ENCODE results near the gene SLC22A13.
"Not testable (repeated sequence)": the region's sequence is repeated elsewhere in the genome, so short reads cannot be mapped to it uniquely, and the experiment has no call there.

Gene SLC22A13

DNA sequence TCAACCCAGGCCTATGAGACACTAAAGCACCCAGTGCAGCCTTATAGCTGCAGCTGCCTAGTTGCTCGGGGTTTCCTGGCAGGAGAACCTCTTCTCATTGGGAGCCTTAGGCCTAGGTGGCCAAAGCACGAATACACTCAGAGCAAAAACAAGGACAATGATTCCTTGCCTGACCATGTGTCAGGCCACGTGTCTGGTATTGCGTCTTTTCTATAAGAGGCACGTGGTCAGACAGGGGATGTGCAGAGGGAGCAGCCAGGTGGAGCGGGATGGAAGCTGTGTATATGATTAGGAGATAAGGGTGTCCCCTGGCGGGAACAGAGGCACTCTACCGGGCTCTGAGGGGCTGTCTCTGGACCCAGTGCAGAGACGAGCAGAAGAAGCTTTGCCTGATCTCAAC, 42.8 kb downstream of the SLC22A13 start:
- DNase-seq = no peak

DNA sequence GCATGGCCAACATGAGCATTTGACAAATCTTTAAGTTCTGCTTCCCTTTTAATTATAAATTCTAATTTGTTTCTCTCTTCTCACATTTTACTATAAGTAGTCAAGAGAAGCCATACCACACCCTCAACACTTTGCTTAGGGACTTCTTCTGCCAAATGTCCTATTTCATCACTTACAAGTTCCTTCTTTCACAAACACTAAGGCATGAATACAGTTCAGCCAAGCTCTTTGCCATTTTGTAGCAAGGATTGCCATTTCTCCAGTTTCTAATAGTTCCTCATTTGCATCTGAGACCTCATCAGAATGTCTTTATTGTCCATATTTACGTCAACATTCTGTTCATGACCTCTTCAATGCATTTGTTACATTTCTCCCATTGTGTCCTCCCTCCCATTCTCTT, 45.9 kb downstream of the SLC22A13 start:
- no peak for DNase-seq

DNA sequence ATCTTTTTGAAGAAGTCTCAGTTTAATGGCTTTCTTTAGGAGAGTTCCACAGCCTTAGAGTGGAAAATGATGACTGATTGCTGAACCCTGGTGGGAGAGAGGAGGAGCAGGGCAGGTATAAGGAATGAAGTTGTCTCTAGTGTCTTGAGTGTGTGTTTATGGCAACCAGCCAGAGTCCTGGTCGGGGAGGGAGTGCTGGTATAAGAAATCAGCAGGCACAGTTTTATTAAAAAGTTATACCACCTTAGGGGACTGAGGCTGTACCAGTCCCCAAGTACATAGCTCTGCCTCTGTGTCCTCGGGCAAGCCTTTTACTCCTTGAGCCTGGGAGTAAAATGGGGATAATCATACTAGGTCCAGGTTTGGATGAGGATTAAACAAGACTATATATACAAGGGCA, 46.3 kb downstream of the SLC22A13 start:
- DNase-seq = no peak

DNA sequence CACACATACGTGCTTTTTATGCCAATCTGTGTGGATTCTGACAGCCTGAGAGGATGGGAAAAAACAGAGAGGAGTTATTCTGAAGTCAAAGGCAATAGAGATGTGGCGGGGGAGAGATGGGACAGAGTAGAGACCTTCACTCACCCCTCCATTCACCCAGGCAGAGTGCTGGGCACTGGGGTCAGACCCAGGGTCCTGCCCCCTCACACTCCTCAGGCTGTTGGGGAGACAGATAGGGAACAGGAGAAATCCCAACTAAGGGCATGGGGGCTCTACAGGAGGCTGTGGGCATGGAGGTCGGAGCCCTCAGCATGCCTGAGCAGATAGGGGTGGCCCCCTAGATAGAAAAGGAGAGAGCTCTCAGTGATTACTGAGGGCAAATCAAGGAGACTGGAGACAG, 46.7 kb downstream of the SLC22A13 start:
- no peak for DNase-seq

DNA sequence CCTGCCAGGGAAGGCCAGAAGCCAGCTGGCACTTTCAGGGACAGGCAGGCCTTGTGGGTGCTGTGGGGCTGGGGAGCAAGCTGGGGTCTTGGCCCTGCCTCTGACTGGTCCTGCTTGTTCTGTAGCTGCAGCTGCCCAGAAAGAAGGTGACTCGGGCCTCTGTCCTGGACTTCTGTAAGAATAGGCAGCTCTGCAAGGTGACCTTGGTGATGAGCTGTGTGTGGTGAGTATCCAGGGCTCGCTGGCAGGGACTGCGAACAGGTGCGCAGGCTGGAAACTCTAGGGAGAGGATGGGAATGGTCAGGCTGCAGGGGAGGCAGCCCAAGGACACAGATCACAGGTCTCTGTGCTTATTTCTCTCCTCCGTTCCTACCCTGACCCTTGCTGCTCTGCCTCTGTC, 47.7 kb downstream of the SLC22A13 start:
- DNase-seq = no peak

DNA sequence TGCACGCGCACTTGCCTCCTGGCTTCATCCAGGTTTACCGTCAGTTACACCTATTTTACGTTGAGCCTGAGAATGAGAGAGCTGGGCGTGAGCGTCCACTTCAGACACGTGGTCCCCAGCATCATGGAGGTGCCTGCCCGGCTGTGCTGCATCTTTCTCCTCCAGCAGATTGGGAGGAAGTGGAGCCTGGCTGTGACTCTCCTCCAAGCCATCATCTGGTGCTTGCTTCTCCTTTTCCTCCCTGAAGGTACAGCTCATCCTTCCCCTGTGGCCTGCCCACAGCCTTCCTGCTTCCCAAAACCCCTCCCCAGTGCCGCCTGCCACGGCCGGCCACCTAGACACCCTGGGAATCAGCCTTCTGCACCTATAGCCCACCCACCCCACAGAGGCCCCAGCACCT, 48.1 kb downstream of the SLC22A13 start:
- DNase-seq = no peak

DNA sequence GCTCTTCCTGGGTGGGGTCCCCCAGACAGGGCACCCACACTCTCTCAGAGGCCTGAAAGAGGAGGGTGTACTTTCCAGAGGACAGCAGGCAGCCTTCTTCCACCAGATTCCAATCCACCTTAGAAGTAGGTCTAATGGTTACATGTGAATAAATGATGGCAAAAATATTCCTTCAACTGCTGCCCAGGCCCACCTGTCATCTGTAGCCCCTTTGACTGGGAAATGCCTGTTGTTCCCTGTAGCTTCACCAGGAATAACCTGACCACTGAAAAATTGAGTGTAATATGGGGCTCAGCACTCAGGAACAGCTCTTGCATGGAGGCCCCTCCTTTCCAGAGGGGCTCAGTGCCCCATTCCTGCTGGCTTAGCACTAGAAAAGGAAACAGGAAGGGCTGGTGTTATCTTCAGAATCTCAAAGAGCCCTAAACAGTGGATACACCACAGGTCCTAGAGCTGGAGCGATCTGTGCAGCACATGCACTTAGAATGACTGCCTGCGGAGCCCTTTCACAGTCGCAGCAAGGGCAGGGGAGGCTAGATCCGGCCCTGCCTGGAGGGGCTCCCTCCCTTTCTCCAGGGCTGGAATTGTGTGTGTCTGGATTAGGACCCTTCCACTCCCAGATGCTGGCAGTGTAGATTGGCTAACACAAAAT, 48.6 kb downstream of the SLC22A13 start:
- DNase-seq = no peak

DNA sequence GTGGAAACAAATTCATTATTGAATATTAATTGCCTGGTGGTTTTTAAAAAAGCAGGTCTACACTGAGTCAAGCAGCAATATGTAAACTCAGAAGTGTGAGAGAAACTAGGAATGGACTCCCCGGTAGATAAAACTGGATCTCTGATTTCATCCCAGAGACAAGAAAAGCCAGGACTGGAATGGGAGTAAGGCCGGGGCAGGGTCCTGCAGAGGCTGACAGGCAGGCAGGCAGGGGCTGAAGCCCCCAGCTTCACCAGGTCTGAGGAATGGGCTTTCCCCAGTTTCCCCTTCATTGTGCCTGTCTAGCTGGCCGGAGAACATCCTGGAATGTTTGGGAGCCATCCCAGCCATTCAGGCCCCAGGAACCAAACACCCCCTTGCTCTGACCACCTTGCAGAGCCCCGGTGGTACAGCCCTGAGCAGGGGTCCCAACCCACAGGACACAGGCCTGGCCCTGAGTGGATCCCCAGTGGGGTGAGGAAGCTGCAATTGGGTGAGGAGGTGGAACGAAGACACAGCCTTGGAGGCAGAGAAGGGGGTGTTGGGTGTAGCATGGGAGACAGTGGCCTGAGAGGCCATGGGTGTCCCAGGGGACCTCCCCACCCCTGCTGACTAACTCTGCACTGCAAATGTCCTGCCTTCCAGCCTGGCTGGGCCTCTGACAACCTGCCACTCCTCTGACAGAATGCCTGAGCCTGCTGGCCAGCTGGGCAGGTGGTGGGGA, 49.3 kb downstream of the SLC22A13 start:
- DNase-seq = no peak

DNA sequence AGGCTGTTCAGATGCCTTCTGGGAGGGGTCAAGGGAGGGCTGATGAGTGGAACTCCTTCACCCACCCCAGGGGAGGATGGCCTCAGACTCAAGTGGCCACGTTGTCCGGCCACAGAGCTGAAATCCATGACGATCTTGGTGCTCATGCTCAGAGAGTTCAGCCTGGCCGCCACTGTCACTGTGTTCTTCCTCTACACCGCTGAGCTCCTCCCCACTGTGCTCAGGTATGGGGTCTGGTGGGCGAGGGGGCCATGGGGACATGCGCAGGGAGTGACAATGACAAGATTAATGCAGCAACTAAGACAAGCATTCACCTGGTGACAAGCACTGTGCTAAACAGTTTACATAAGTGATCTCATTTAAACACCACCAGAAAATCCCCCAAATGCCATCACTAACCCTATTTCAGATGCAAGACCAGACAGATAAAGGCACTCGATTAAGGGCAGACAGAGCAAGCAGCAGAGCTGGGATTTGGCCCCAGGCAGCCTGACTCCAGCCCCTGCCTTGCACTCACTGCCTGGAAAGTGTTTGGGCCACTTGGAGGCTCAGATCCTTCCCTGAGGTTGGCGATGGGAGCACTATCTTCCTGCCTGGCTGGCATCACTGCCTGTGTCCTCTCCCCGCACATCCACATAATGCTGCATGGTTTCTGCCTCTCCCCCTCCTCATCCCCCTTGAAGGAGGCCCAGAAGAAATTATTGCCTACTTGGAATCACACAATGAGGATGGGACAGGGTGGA, 50.0 kb downstream of the SLC22A13 start:
- DNase-seq = no peak

DNA sequence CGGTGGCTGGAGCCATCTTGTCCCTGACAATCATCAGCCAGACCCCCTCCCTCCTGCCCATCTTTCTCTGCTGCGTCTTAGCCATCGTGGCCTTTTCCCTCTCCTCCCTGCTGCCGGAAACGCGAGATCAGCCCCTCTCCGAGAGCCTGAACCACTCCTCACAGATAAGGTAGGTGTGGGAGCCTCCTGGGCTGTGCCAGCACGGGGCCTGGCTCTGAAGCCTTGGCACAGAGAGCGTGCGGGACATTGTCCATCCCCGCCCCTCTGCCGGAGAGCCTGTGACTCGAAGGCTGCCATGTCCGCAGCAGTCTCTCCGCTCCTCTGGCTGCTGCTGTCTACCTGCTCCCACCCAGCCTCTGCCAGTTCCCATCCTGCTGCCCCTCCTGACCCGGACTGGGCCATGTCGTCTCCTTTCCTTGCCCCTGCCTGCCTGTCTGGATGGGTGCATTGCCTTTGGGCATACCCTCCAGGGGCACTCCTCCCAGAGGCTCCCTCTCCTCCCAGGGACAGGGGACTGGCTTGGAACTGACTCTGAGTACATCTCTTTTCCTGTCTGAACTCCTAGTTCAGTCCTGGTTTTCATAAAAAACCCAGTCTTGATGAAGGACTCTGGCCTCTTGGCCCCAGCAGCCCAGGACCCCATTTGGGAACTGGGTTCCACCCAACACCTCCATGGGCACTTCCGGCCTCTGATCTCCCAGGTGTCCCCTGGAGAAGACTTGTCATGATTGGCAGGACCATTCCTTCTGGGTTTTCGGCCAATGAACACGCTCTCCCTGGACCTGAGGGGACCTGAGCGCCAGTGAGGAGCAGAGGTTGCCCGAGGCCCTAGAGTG, 51.0 kb downstream of the SLC22A13 start:
- no peak for DNase-seq

DNA sequence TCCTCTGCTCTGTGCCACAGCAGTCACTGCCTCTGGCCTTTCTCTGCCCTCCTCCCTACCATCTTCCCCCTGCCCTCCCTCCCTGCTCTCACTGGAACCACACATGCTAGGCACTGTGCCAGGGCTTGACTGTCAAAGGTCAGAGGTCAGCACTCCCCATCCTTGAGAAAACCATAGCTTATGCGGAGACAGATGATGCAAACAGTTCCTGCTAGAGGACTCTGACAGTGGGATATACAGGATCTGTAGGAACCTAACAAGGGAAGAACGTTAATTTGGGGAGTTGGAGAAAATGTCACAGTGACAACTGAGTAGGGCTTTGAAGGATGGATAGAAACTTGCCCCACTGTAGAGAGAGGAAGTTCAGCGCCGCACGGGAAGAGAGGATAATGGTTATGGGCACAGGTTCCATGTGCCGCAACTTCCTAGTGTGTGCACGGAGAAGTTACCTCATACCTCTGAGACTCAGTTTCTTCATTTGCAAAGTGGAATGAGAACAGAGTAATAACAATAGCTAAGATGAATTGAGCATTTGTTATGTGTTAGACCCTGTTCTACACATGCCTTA, 51.7 kb downstream of the SLC22A13 start:
- DNase-seq = no peak

DNA sequence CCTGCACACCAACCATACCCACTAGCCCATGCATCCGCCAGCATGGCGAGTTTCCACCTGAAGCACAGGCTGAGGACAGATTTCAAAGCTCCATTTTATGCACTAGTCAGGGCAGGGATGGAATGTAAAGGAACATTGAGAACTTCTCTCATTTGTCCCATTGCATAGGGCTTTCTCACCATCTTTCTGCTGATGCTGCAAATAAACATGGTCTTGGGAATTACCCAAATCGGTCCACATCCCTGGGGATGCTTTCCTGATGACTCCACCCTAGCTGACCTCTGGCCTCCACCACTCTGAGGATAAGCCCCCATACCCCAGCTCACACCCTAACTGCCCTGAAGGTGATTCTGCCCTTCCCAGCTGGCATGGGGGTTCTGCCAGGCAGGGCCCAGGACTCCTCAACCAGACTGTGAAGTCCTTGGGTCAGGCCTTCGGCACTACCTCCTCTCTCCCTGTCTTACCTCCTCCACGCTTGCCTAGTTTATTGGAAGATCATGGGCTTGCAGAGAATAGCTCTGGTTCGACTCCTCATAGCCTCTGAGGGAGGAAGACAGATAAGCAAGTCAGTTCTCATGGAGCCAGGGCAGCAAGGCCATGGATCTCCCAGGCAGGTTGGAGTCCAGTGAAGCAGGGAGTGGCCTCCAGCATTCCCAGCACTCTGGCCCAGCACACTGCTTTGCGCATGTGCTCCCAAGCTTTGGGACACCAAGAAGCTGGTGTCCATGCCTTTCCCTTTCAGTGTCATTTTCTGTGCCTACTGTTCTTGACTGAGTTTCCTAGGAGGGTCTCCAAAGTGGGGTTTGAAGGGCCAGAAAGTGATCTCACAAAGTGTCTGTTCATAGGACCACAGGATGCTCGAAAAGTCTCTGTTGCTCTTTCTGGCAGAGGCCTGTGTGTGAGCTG, 53.4 kb downstream of the SLC22A13 start:
- DNase-seq = no peak

DNA sequence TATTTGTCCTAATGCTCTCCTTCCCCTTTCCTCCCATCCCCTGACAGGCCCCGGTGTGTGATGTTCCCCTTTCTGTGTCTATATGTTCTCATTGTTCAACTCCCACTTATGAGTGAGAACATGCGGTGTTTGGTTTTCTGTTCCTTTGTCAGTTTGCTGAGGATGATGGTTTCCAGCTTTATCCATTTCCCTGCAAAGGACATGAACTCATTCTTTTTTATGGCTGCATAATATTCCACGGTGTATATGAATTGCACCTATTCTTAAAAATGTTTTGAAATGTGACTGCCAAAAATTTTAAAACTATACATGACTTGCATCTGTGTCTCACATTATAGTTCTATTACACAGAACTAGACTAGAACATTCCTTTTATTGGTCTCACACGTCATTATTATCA, 55.0 kb downstream of the SLC22A13 start:
- not testable (repeated sequence) for DNase-seq

DNA sequence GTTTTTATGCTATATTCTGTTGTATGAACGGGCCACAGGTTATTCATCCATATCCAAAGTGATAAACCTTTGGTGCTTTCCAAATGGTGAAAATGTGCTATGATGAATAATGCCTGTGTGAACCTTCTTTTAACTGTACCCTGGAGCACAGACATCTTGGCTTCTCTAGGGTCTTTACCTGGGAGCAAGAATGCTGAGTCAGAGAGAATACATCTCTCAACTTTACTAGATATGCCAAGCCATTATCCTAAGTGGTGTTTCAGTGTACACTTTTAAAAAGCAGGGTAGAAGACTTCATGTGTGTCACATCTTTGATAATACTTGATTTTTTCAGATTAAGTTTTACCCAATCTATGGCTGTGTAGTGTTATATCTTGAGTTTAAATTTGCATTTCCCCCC, 57.4 kb downstream of the SLC22A13 start:
- no peak for DNase-seq

DNA sequence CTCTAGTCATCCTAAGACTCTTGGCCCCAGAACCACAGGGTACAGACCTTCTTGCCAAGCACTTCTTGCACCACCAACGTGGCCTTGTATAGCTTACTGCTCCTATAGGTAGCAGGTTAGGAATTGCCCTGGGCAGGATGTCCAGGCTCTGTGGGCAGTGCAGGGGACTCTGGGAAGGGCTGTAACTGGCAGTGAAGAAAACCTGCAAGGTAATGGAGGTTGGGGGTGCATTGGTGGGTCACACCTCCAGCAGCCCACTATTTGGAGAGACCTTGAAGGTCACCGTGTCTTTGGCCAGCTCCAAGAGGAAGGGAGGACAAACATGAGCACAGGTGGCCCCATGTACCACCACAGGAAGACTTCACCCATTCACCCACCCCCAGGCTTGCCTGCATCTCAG, 59.6 kb downstream of the SLC22A13 start:
- DNase-seq = no peak

DNA sequence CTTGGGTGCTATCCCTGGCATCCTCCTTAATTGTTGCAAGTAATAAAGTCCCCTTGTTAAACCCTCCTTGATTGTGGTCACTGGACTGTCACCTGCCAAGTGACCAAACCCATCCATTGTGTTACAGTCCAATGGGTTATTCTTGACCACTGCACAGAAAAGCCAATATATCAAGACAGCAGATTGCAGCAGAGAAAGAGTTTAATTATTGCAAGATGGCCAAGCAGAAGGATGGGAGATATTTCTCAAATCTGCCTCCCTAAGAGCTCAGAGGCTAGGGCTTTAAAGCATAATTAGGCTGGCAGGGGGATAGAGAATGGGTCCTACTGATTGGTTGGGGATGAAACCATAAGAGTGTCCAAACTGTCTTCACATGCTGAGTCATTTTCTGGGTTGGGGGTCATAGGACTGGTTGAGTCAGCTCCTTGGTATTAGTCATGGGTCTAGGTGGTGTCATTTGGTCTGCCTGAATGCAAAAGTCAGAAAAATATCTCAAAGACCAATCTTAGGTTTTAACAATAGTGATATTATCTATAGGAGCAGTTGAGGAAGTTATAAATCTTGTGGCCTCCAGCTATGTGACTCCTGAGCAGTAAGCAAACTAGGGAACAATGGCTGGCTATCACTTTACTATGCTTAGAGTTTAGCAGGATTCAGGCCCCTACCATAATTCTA, 61.9 kb downstream of the SLC22A13 start:
- DNase-seq = no peak

Measured in DMS 273 treated with DMSO at 0.1 percent for 48 hours (cell line).